ENCODE measurements around the gene PPP1R16B.

Gene PPP1R16B

GRCh38 chr20:38889050-38889449 is 83.6 kb downstream of the PPP1R16B start:
- DNase-seq (ENCODE audit: low read depth) = no peak
- H3K4me3 ChIP-seq (ENCODE audit: low read depth, low read length) = no peak overlapping the region

- no peak overlapping the region for H3K4me3 ChIP-seq (ENCODE audit: low read depth, low read length)
- DNase-seq (ENCODE audit: low read depth) = no peak
Observed at GRCh38 chr20:38889792-38890496, 84.4 kb downstream of the PPP1R16B start.

GRCh38 chr20:38890497-38890818 is 85.0 kb downstream of the PPP1R16B start:
- H3K4me3 ChIP-seq (ENCODE audit: low read depth, low read length) = no peak overlapping the region
- no peak for DNase-seq (ENCODE audit: low read depth)

GRCh38 chr20:38892091-38892981 is 86.8 kb downstream of the PPP1R16B start:
- no peak for DNase-seq (ENCODE audit: low read depth)
- H3K4me3 ChIP-seq (ENCODE audit: low read depth, low read length) = no peak overlapping the region

GRCh38 chr20:38893056-38893564 is 87.6 kb downstream of the PPP1R16B start:
- DNase-seq (ENCODE audit: low read depth) = no peak
- no peak overlapping the region for H3K4me3 ChIP-seq (ENCODE audit: low read depth, low read length)

GRCh38 chr20:38893565-38894090 is 88.1 kb downstream of the PPP1R16B start:
- H3K4me3 ChIP-seq (ENCODE audit: low read depth, low read length) = no peak overlapping the region

GRCh38 chr20:38894091-38894847 is 88.8 kb downstream of the PPP1R16B start:
- no peak for DNase-seq (ENCODE audit: low read depth)
- no peak overlapping the region for H3K4me3 ChIP-seq (ENCODE audit: low read depth, low read length)

More at GRCh38 chr20:38893565-38894090, 88.1 kb downstream of the PPP1R16B start:
- DNase-seq (ENCODE audit: low read depth) = no peak

GRCh38 chr20:38895098-38895949 is 89.8 kb downstream of the PPP1R16B start:
- H3K4me3 ChIP-seq (ENCODE audit: low read depth, low read length) = no peak overlapping the region
- DNase-seq (ENCODE audit: low read depth) = no peak

GRCh38 chr20:38896009-38896594 is 90.6 kb downstream of the PPP1R16B start:
- H3K4me3 ChIP-seq (ENCODE audit: low read depth, low read length) = no peak overlapping the region
- no peak for DNase-seq (ENCODE audit: low read depth)

GRCh38 chr20:38897267-38897666 is 91.8 kb downstream of the PPP1R16B start:
- DNase-seq (ENCODE audit: low read depth) = no peak
- H3K4me3 ChIP-seq (ENCODE audit: low read depth, low read length) = no peak overlapping the region

GRCh38 chr20:38900606-38901005 is 95.1 kb downstream of the PPP1R16B start:
- no peak overlapping the region for H3K4me3 ChIP-seq (ENCODE audit: low read depth, low read length)
- no peak for DNase-seq (ENCODE audit: low read depth)

GRCh38 chr20:38902601-38903000 is 97.1 kb downstream of the PPP1R16B start:
- DNase-seq (ENCODE audit: low read depth) = no peak
- H3K4me3 ChIP-seq (ENCODE audit: low read depth, low read length) = no peak overlapping the region

GRCh38 chr20:38903335-38903734 is 97.8 kb downstream of the PPP1R16B start:
- no peak overlapping the region for H3K4me3 ChIP-seq (ENCODE audit: low read depth, low read length)
- no peak for DNase-seq (ENCODE audit: low read depth)

- no peak for DNase-seq (ENCODE audit: low read depth)
- H3K4me3 ChIP-seq (ENCODE audit: low read depth, low read length) = no peak overlapping the region
Observed at GRCh38 chr20:38905375-38905774, 99.9 kb downstream of the PPP1R16B start.

- DNase-seq (ENCODE audit: low read depth) = no peak
- H3K4me3 ChIP-seq (ENCODE audit: low read depth, low read length) = no peak overlapping the region
Observed at GRCh38 chr20:38907918-38908677, 102.6 kb downstream of the PPP1R16B start.

- no peak for DNase-seq (ENCODE audit: low read depth)
- no peak overlapping the region for H3K4me3 ChIP-seq (ENCODE audit: low read depth, low read length)
Observed at GRCh38 chr20:38915355-38915754, 109.9 kb downstream of the PPP1R16B start.

GRCh38 chr20:38917657-38918056 is 112.2 kb downstream of the PPP1R16B start:
- H3K4me3 ChIP-seq (ENCODE audit: low read depth, low read length) = no peak overlapping the region
- no peak for DNase-seq (ENCODE audit: low read depth)

GRCh38 chr20:38918172-38918571 is 112.7 kb downstream of the PPP1R16B start:
- H3K4me3 ChIP-seq (ENCODE audit: low read depth, low read length) = no peak overlapping the region
- no peak for DNase-seq (ENCODE audit: low read depth)

All from skeletal muscle cell (primary cell).